Uterus (tissue), 2 donors: ENCODE results near the gene LSR.

Source experiments
- POLR2A ChIP-seq, 2 donors: fragments of 450-650 bp; IDR thresholded peaks; one replicate each; pipeline ENCODE4 v1.6.1; 2016; ENCODE audit warnings: antibody characterized with exemption in 2 of 2, mild to moderate bottlenecking in 1 of 2, moderate library complexity in 1 of 2
- TF ChIP-seq, protein P1 (sequence below), 4 experiments: fragments of 200-600 bp in 2 of 4; fragments of 450-650 bp in 2 of 4; sonication (generic) in 2 of 4; IDR thresholded peaks; one replicate each; pipeline ENCODE4 v1.5.1; 2016 to 2019; ENCODE audit warnings: antibody characterized with exemption in 4 of 4, mild to moderate bottlenecking in 2 of 4, moderate library complexity in 1 of 4

DNA sequence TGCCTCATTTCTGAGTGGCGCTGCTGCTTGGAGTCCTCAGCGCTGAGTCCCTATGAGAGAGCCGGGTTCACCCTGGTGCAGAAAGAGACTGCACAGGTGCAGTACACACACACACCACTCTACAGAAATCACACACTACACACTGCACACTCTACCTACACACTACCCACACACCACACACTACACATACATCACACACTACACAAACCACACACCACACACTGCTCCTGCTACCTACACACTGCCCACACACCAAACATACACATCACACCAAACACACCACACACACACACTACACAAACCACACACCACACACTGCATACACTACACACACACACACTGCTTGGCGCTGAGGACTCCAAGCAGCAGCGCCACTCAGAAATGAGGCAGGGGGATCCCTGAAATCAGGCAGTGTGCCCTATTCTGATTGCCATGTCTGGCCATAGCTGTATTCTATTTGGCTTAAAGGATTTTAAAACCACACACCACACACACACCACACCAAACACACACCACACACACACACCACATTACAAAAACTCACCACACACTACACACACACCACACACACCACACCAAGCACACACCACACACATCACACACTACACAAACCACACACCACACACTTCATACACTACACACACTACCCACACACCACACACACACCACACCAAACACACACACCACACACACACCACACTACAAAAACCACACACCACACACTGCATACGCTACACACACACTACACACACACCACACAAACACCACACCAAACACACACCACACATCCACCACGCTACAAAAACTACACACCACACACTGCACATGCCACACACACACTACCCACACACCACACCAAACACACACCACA is 48.1 kb downstream of the LSR start:
- TF ChIP-seq, protein P1, sequence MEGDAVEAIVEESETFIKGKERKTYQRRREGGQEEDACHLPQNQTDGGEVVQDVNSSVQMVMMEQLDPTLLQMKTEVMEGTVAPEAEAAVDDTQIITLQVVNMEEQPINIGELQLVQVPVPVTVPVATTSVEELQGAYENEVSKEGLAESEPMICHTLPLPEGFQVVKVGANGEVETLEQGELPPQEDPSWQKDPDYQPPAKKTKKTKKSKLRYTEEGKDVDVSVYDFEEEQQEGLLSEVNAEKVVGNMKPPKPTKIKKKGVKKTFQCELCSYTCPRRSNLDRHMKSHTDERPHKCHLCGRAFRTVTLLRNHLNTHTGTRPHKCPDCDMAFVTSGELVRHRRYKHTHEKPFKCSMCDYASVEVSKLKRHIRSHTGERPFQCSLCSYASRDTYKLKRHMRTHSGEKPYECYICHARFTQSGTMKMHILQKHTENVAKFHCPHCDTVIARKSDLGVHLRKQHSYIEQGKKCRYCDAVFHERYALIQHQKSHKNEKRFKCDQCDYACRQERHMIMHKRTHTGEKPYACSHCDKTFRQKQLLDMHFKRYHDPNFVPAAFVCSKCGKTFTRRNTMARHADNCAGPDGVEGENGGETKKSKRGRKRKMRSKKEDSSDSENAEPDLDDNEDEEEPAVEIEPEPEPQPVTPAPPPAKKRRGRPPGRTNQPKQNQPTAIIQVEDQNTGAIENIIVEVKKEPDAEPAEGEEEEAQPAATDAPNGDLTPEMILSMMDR (IDR thresholded peaks at IDR 0.05), result no peak
- TF ChIP-seq POLR2A (IDR thresholded peaks at IDR 0.05), result no peak
